ENCODE measurements around the gene NRSN2. TPM values are rescaled to one million over a fixed set of nuclear protein-coding genes. Genes with fewer than 3 reads are reported as not detected.

Gene NRSN2
- total RNA-seq, 1 experiment from 2014 or later, result 43.4 TPM

DNA sequence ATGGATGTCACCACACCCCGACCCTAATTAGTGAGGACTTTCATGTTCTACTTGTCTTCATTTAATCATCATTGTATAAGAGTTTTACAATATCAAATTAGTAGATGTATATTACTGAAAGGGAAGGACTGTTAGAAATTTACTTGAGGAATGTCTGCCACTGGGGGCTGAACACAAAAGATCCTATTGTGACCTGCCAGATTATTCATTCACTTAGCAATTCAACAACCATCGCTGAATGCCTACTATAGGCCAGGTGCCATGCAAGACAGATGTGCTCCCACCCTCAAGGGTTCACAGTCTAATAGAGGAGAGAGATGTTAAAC, 53.2 kb downstream of the NRSN2 start:
- H3K27ac ChIP-seq (ENCODE audit: low read depth, low read length, poor library complexity, severe bottlenecking), result peak overlapping the region; percentile 32
- no peak for DNase-seq (ENCODE audit: low spot score)
- peaks cover 31% of the 10 kb centered on the region for H3K36me3 ChIP-seq (ENCODE audit: insufficient read depth, low read length, poor library complexity, severe bottlenecking)
- BruUV-seq (replicated peaks), result no TSS peak
- ChIA-PET POLR2A (ENCODE audit: low non-redundant PET) (interaction anchor here (0.8 kb wide), 1 partner anchor 18 kb away, joined by 3 read pairs; no protein-coding TSS in a partner anchor), CTCF (interaction anchor here (0.6 kb wide), 1 partner anchor 295 kb away, joined by 10 read pairs; no protein-coding TSS in a partner anchor)
- no peaks in the 10 kb centered on the region for H3K9me3 ChIP-seq (ENCODE audit: low read depth, low read length, poor library complexity, severe bottlenecking)
- peaks cover 12% of the 10 kb centered on the region for H3K4me1 ChIP-seq (ENCODE audit: insufficient read depth, low read length, poor library complexity, severe bottlenecking)
- H3K4me3 ChIP-seq (ENCODE audit: low read depth, low read length, poor library complexity, severe bottlenecking), result no peak overlapping the region
- intact Hi-C loops (cut with micrococcal nuclease; ENCODE audit: unreplicated experiment), result no loop called here
- TF ChIP-seq EZH2 (IDR thresholded peaks at IDR 0.05; ENCODE audit: borderline replicate concordance, low read depth, low read length, poor library complexity, severe bottlenecking) (no peak), CTCF (conservative IDR thresholded peaks at IDR 0.05; ENCODE audit: low read depth, low read length) (no peak)
- H3K27me3 ChIP-seq (replicated peaks; ENCODE audit: insufficient read depth, low read depth, low read length, poor library complexity), result no peaks in the 10 kb centered on the region

DNA sequence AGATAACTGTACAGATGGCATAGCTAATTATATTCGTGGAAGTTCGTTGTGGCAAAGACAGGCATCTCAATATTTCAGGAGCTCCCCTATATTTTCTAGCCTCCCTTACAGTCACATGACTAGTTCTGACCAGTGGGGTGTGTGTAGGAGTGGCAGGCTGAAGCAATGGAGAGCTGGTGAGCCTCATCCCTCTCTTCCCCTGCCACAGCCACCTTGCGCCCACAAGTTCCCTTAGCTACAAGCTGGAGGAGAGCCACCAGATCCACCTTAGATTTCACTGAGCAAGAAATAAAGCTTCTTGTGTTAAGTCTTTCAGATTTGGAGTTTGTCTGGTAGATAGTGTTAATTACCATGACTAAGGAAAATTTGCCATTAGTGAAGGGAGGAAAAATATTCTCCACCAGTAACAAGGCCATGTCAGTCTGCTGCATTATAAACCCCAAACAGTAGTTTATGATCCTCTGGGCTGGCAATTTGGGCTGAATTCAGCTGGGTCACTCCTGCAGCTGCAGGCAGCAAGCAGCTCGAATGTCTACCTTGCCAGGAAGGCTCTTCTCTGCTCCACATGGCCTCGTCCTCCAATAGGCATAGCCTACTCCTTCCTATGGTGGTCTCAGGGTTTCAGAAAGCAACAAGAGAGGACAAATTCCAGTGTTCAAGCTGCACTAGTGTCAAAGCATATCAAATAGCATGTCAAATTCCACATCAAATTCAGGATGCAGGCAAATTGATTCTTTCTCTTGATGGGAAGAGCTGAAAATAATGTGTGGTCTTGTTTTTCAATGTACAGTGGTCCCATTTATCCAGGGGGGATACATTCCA, 53.8 kb downstream of the NRSN2 start:
- Histone ChIP-seq H3K9me3 (ENCODE audit: low read depth, low read length, poor library complexity, severe bottlenecking) (no peaks in the 10 kb centered on the region), H3K27me3 (replicated peaks; ENCODE audit: insufficient read depth, low read depth, low read length, poor library complexity) (no peaks in the 10 kb centered on the region), H3K4me1 (ENCODE audit: insufficient read depth, low read length, poor library complexity, severe bottlenecking) (peaks cover 12% of the 10 kb centered on the region), H3K4me3 (ENCODE audit: low read depth, low read length, poor library complexity, severe bottlenecking) (no peak overlapping the region), H3K36me3 (ENCODE audit: insufficient read depth, low read length, poor library complexity, severe bottlenecking) (peaks cover 26% of the 10 kb centered on the region), H3K27ac (ENCODE audit: low read depth, low read length, poor library complexity, severe bottlenecking) (peak overlapping the region; percentile 32)
- CTCF ChIA-PET, result no interaction called here
- intact Hi-C loops (cut with micrococcal nuclease; ENCODE audit: unreplicated experiment), result no loop called here
- no peak for DNase-seq (ENCODE audit: low spot score)
- TF ChIP-seq CTCF (conservative IDR thresholded peaks at IDR 0.05; ENCODE audit: low read depth, low read length) (no peak), EZH2 (IDR thresholded peaks at IDR 0.05; ENCODE audit: borderline replicate concordance, low read depth, low read length, poor library complexity, severe bottlenecking) (no peak)
- POLR2A ChIA-PET (ENCODE audit: low non-redundant PET), result interaction anchor here (0.6 to 0.8 kb wide), 3 partner anchors 9 to 18 kb away, joined by 3 to 11 read pairs (median 8); no protein-coding TSS in a partner anchor
- BruUV-seq (replicated peaks), result no TSS peak

- H3K27ac ChIP-seq (ENCODE audit: low read depth, low read length, poor library complexity, severe bottlenecking), result no peak overlapping the region
- H3K4me3 ChIP-seq (ENCODE audit: low read depth, low read length, poor library complexity, severe bottlenecking), result no peak overlapping the region
- TF ChIP-seq EZH2 (IDR thresholded peaks at IDR 0.05; ENCODE audit: borderline replicate concordance, low read depth, low read length, poor library complexity, severe bottlenecking) (no peak), CTCF (conservative IDR thresholded peaks at IDR 0.05; ENCODE audit: low read depth, low read length) (no peak)
- no TSS peak for BruUV-seq (replicated peaks)
- H3K36me3 ChIP-seq (ENCODE audit: insufficient read depth, low read length, poor library complexity, severe bottlenecking), result peaks cover 13% of the 10 kb centered on the region
- no peaks in the 10 kb centered on the region for H3K9me3 ChIP-seq (ENCODE audit: low read depth, low read length, poor library complexity, severe bottlenecking)
- no peaks in the 10 kb centered on the region for H3K27me3 ChIP-seq (replicated peaks; ENCODE audit: insufficient read depth, low read depth, low read length, poor library complexity)
- intact Hi-C loops (cut with micrococcal nuclease; ENCODE audit: unreplicated experiment), result no loop called here
- DNase-seq (ENCODE audit: low spot score), result no peak
- ChIA-PET POLR2A (ENCODE audit: low non-redundant PET) (interaction anchor here (0.7 kb wide), 1 partner anchor 15 kb away, joined by 11 read pairs; no protein-coding TSS in a partner anchor), CTCF (no interaction called here)
- peaks cover 12% of the 10 kb centered on the region for H3K4me1 ChIP-seq (ENCODE audit: insufficient read depth, low read length, poor library complexity, severe bottlenecking)
Observed at GRCh38 chr20:401682-402495, 55.0 kb downstream of the NRSN2 start.
